22Rv1 (cell line): ENCODE data around the gene GCNT2.

Source experiments
- CTCF ChIP-seq: fragments of 450-650 bp; IDR thresholded peaks from 2 replicates; pipeline ENCODE4 v1.5.1; 2017; ENCODE audit warnings: mild to moderate bottlenecking
- ZFX ChIP-seq: fragments of 450-650 bp; IDR thresholded peaks from 2 replicates; pipeline ENCODE4 v1.6.1; 2017; ENCODE audit warnings: antibody characterized with exemption, borderline replicate concordance

GRCh38 chr6:10578723-10579122, 57.6 kb downstream of the GCNT2 start:
- TF ChIP-seq CTCF: no peak
- TF ChIP-seq ZFX: no peak
